Hepatic stellate cell (primary cell): Measurements from ENCODE around the gene CLASP1.
"Not testable (repeated sequence)": the region's sequence is repeated elsewhere in the genome, so short reads cannot be mapped to it uniquely, and the experiment has no call there.

Experiments used
- DNase-seq: peaks from one replicate; pipeline ENCODE4 v3.0.0; 2011; ENCODE audit warnings: low spot score

CLASP1 gene

GRCh38 chr2:121662656-121663055, 13.4 kb upstream of the CLASP1 start:
- DNase-seq: no peak

- DNase-seq: no peak
These were observed 10.7 kb upstream of the CLASP1 start for GRCh38 chr2:121659933-121660332.

- DNase-seq: not testable (repeated sequence)
These were observed 9.1 kb upstream of the CLASP1 start for GRCh38 chr2:121658393-121658792.

GRCh38 chr2:121653035-121653434, 3.8 kb upstream of the CLASP1 start:
- DNase-seq: no peak

GRCh38 chr2:121650315-121650930, 1.2 kb upstream of the CLASP1 start:
- DNase-seq: peak; percentile 19

- peak; percentile 96 for DNase-seq
These were observed 493 bp upstream of the CLASP1 start for GRCh38 chr2:121649596-121650314.

- DNase-seq: peak; percentile 37
These were observed 785 bp downstream of the CLASP1 start for GRCh38 chr2:121648206-121649148.

GRCh38 chr2:121647396-121647795, 1.9 kb downstream of the CLASP1 start:
- DNase-seq: no peak

GRCh38 chr2:121644715-121645114, 4.5 kb downstream of the CLASP1 start:
- DNase-seq: no peak

GRCh38 chr2:121643877-121644276, 5.4 kb downstream of the CLASP1 start:
- DNase-seq: no peak

GRCh38 chr2:121640380-121641316, 8.6 kb downstream of the CLASP1 start:
- DNase-seq: no peak

- DNase-seq: not testable (repeated sequence)
These were observed 9.4 kb downstream of the CLASP1 start for GRCh38 chr2:121639846-121640245.

- no peak for DNase-seq
These were observed 10.9 kb downstream of the CLASP1 start for GRCh38 chr2:121638333-121638732.

- DNase-seq: no peak
These were observed 13.9 kb downstream of the CLASP1 start for GRCh38 chr2:121635371-121635770.

GRCh38 chr2:121634354-121635307, 14.6 kb downstream of the CLASP1 start:
- peak; percentile 64 for DNase-seq

GRCh38 chr2:121633463-121633862, 15.8 kb downstream of the CLASP1 start:
- no peak for DNase-seq

- no peak for DNase-seq
These were observed 21.7 kb downstream of the CLASP1 start for GRCh38 chr2:121627525-121628050.

GRCh38 chr2:121626777-121627524, 22.3 kb downstream of the CLASP1 start:
- no peak for DNase-seq

GRCh38 chr2:121625953-121626352, 23.3 kb downstream of the CLASP1 start:
- no peak for DNase-seq
